ENCODE results near the gene C1orf174.
"Not testable (repeated sequence)": the region's sequence is repeated elsewhere in the genome, so short reads cannot be mapped to it uniquely, and the experiment has no call there.

Gene C1orf174

DNA sequence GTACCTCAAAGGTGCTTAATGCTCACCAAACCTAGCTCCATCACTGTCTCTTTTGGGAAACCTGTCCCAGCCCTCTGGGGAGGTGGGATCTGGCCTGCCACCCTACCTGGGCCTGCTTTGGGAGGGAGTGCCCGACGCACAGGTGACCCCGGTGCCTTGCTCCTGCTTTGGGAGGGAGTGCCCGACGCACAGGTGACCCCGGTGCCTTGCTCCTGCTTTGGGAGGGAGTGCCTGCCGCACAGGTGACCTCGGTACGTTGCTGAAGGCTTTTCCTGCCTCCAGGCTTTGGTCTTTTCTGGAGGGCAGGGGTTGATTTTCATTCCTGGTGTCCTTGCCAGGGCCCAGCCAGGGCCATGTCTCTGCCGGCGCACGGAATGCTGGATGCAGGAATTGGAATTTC, 25.2 kb upstream of the C1orf174 start:
- no peak for DNase-seq

DNA sequence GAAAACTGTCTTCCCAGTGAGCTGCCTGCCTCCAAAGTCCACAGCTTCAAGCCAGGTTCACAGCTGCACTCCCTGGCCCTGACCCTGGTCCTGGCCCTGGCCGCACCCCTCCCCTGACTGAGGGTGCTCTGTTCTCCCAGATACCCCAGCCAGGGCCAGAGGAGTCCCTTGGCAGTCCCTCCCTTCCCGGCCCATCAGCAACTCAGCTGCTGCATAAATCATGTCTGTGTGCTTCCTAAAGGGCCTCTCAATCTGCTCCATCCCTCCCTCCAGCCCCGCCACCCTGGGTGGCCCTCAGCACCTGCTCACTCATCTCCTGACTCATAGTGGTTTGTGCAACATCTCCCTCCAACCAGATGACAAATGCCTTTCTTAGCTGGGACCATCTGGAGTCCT, 24.8 kb upstream of the C1orf174 start:
- DNase-seq = no peak

DNA sequence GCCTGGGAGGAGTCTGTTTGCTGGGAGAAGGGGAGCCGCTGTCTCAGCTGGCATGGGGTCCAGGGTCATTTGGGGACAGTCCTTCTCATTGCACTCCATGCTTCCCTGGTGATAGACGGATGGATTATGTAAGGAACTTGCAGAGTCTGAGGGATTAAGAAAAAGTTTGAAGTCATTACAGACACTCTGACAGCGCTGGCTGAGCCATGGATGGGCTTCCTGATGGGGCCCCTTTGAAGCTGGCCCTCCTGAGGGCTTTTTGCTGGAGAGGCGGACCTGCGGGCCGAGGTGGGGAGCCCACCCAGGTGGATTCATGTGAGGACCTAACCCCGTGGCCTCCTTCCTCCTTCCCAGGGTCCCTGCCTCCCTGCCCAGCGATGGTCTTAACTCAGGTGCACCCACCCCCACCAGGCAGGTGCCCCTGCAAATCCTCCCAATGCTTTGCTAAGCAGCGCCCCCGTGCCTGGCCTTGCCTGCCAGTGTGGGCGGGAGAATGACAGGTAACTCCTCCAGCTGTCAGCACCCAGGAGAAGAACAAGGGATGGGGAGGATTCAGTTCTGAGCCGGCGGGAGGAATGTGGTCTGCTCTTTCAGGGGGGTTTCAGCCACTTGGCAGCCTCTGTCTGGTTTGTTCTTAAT, 24.2 kb upstream of the C1orf174 start:
- no peak for DNase-seq

DNA sequence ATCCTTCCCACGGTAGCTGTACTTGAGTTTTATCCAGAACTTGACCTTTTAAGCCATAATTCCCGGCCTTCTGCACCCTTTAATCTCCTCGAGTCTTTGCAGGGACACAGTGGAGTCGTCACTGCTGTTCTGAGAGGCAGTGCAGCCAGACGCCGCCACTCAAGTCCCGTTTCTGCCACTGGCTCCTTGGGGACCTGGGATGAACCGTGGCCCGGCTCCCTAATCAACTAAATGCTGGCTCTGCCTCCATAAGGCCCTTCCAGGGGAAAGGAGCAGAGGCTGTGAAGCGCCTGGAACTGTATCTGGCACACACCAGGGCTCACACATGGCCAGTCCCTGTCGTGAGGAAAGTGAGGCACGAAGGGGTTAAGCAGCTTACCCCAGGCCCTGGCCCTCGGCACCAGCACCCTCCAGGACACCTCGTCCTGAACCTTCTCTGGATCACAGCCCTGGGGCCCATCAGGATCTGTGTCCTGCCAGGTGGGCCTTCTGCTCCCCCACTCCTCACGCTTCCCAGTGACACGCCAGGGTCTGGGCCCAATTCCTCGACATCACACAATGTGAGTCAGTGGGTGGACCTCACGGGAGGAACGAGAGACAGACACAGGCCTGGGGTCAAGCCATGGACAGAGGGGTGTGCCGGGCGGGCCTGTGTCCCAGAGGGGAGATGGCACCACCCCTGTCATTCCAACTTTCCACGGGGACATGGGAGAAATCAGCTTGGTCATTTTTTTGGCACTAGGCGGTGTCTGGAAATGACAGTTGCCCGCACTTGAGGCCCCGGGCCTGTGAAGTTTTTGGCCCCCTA, 23.5 kb upstream of the C1orf174 start:
- DNase-seq = no peak

DNA sequence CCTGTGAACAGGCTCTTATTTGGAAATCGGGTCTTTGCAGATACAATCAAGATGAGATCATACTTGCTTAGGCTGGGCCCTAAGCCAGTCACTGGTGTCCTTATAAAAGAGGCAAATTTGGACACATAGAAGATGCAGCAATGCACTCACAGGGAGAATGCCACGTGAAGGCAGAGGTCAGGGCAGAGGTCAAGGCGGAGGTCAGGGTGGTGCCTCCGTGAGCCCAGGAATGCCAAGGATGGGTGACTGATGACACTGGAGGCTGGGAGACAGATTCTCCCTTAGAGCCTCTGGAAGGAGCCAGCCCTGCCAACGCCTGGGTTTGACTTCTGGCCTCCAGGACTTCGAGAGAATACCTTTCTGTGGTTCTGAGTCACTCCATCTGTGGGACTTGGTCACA, 22.8 kb upstream of the C1orf174 start:
- DNase-seq = no peak

DNA sequence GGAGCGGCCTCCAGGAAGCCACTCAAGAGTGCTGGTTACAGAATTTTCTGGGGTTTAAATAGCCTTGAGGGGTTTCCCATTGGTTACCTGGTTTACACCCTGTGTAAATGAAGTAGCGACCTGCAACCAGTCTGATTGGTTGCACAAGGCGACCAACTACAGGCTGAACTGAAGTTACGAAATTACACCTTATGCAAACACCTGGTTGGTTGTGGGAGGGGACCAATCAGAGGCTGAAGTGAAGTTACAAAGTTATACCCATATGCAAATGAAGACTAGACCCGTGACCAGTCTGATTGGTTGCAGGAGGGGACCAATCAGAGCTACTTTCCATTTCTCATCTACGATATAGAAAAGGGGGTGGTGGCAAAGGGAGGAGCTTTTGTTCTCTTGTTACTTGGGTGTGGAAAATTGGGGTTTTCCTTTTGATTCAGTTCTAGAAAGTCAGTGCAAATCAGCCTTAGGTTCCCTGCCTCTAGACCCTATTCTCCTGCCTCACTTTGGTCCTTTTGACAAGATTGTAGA, 22.2 kb upstream of the C1orf174 start:
- no peak for DNase-seq

DNA sequence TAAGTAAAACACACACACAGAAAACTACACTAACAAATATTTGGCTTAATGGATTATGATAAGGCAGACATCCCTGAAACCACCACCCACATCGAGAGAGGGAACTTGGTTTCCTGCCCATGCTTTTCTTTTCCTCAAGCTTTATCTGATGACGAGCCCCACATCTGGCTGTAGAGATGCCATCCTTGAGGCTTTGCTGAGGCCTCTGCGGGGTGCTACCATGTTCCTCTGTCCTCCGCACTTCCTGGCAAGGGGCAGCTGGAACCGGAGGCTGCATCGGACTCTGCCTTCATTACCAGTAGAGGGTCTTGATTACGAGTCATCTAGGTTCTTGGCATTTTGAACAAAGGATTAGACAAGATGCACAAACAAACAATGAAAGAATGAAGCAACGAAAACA, 21.7 kb upstream of the C1orf174 start:
- DNase-seq = no peak

DNA sequence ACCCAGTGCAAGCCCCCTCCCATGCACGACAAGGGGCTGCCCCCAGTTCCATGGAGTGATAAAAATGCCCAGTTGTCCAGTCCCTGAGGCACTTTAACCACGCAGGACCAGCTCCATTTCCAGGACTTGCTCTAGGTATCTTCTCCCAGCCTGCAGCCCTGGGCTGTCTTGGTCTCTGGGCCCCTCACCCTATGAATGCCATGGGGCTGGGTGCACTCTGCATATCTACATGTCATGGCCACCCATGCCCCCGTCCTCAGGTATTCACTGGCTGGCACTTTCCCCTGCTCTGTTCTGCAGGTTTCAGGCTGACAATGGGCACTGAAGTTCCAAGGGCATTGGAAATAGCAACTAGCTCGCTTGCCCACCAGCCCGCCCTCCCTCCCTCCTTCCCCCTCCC, 19.6 kb upstream of the C1orf174 start:
- no peak for DNase-seq

DNA sequence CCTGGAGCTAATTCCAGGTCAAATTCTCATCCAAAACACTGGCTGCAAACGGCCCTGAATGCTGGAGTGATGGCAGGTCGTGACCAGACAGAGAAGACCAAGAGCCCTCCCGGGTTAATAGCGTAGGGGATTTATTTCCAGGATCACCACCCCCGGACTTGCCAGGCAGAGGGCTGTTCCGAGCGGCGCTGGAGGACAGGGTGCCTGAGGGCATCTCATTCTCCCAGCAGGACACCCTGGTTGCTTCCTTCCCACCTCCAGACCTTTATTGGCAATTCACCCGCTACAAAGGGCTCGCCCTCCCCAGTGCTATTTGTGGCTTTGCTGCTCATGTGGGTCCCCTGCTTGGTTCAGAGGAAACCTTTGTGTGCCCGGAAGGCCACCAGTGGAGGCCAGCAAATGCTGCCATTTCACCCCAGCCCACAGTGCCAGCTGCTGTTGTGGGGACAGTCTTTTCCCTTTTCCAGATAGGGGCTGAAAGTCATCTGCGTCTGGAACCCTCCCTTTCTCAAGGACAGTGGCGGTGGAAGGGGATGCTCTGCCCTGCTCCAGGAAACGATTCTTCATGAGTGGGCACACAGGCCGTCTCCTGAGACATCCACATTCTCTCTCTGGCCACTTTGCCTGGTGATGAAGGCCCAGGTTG, 19.0 kb upstream of the C1orf174 start:
- no peak for DNase-seq

DNA sequence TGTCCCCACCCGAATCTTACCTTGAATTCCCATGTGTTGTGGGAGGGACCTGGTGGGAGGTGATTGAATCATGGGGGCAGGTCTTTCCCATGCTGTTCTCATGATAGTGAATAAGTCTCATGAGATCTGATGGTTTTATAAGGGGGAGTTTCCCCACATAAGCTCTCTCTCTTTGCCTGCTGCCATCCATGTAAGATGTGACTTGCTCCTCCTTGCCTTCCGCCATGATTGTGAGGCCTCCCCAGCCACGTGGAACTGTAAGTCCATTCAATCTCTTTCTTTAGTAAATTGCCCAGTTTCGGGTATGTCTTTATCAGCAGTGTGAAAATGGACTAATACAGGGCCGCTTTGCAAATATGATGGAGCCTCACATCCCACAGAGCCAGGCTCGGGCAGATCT, 18.3 kb upstream of the C1orf174 start:
- not testable (repeated sequence) for DNase-seq

DNA sequence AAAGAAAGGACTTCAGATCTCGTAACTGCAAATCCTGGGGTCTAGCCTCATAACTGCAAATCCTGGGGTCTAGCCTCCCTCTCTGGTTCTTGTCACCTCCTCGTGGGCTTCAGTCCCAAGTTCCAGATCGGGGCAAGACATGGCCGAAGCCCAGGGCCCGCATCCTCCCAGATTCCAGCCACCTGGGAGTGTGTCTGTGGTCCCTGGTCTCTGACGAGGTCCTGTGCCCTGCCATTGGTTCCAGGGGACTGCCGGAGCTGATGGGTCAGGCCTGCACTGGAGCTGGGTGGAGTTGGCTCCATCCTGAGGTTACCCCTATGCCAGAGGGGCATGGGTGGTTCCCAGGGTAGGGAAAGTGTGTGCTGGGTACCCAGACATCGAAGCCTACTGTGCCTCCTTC, 17.7 kb upstream of the C1orf174 start:
- DNase-seq = no peak

DNA sequence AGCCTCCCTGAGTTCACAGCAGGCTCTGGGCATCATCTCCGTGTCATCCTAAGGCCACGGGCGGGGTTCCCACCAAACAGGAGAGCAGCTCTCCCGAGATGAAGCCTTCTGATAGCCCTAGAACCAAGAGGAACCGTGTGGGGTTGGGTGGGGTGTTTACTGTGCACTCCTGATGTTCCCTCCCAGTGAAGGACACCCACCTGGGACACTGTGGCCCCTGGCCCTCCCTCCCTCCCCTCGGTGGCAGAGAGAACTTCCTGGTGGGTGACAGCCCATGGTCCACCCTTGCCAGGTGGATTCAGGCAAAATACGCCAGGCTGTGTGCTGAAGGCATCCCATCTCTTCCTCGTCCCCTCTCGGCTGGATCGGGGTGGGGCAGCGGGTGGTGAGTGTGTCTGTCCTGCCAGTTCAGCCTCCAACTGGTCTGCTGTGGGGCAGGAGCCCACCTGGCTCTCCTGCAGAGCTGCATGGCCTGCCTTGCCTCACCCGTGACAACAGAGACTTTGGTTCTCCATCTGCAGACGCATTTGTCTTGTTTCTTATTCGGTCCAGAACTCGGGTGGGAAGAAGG, 15.6 kb upstream of the C1orf174 start:
- no peak for DNase-seq

DNA sequence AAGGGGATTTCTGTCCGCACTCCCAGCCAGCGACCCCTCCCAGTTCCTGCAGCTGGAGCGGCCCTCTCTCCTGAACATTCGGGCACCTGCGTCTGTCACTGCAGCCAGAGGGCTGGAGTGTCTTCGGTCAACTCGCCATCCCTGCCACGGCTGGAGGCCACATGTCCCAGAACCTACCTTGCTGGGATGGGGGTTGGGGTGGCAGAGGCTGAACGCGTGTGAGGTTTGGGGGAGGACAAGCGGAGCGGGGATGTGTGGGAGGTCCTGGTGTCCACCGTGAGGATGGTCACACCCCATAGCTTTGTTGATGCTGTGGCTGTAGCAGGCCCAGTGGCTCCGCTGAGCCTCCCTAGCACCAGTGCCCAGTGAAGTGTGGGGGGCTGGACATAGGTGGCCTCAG, 14.8 kb upstream of the C1orf174 start:
- DNase-seq = no peak

DNA sequence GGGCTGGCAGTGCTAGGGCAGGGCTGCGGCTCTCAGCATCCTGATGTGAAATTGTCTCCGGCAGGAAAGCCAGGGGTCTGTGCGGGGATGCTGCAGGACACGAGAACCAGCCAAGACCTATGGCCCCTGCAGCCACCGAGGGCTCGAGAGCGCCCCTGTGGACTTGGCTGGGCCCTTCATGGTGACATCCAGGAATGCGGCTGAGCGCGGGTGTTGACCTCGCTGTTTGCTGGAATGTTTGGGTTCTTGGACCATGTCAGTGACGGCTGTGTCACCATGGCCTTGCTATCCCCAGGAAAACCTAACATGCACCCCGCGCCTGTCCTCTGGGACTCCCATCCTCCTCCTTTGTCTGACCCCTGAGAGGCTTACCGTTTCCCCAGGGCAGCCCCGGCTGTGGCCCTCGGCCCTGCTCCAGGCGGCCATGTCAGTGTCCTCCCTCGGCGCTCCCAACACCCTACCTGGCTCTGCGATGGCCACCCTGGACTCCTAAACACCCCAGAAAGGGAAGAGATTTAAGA, 14.3 kb upstream of the C1orf174 start:
- DNase-seq = no peak

DNA sequence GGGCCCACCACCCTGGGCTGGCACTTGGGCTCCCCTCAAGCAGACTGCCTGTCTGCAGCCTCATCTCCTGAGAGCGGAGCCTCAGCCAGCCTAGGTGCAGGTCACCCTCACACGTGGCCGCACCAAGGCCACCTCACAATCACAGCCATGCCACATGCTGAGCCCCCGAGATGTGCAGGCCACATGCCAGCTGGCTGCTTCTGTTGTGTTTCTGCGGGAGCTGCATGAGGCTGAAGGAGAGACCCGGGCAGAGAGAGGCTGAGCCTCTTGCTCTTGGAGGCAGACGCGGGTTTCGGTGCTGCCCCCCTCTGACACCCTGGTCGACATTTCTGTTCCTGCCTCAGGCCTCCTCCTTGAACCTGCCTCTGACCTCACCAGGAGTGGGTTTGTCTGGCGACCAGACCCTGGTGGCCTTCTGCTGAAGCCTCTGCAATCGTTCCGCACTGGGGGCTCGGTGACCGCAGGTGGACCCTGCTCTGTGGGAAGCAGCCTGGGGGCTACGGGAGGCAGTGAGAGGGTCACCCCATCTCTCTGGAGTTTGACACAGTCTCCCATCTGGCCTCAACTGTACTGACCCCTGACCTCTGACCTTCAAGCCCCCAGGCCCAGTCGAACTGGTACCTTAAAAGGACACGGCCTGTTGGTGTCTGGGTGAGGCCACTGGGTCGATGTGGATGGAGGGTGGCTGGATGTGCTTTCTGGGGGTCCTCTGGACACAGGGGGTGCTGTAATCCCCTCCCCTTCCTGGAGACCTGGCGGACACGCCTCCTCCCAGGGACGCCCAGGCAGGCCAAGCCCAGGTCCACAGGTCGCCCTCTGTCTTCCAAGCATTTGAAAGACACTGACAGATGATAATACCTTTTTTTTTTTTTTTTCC, 13.0 kb upstream of the C1orf174 start:
- no peak for DNase-seq

DNA sequence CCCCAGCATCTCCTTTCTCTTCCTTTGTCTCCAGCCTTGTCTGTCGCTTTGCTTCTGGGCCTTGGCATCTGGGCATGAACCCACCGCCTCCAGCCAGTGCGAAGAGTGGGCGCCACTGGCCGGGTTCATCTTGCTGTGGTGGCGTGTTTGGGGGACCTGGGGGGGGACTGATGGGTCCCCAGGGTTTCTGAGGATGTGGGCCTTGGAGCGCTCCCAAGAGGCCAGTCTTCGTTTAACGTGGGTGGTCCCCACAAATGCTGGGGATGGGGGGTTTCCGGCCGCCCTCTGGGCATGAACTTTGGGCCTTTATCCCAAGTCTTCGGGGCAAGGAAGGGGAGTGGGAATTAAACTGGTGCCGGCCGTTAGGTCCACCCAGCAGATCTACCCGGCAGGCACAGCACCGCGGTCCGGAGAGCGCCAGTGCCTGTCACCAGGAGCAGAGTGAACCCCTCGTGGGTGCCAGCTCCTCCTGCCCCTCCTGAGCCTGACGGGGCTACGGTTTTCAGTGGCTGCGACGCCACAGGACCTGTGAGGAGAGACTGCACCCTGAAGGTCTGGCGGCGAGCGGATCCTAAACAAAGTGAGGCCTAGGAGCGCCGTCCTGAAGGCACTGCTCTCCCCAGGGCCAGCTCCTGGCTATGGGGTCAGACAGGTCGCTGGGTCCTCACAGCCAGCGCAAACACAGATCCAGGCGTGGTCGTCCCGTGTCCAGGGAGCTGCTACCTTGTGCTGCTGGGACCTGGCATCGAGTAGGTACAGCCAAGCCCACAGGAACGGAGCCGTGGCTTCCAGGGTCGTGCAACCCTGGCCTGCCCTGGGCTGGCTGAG, 12.1 kb upstream of the C1orf174 start:
- DNase-seq = no peak

DNA sequence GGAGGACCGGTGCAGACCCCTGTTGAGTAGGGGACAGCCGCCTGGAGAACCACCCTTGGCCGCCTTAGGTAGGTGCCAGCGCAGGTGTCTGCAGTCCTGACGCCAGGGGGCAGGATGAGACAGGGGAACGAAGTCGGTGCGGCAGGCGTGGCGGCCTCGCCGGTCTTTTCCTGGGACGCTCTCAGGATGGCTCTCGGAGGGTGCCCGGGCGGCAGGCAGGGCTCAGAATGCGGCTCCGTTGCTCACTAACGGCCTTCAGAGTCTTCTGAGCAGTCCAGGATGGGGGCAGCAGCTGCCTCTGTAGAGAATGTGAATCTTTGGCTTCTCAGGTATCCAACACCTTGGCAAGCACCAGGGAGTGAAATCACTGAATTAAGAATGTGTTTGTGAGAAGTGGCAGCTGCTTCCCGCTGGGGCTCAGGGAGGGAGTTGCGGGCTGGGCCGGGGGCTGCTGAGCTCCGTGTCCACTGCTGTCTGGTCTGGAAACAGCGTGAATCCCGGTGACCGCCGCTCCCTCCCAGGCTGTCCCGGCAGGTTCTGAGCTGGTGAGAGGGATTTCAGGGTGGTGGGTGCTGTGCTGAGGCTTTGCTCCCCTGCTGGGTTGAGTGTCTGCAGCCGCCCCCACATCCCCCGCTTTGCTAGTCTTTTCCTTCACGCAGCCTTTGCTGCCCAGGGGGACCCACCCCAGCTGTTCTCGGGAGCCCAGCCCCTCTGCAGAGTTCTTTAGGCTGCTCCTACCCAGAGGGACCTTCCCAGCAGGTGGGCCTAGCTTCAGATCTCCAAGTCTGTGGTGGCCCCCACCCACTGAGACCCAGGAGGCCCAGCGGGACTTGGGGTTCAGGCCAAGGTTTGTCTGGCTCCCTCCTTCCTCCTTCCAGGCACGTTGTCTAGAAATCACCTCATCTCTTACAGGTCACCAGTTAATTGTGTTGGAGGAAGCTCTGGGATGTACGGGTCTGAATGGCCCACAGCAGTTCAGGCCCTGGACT, 11.1 kb upstream of the C1orf174 start:
- peak; percentile 45 for DNase-seq

DNA sequence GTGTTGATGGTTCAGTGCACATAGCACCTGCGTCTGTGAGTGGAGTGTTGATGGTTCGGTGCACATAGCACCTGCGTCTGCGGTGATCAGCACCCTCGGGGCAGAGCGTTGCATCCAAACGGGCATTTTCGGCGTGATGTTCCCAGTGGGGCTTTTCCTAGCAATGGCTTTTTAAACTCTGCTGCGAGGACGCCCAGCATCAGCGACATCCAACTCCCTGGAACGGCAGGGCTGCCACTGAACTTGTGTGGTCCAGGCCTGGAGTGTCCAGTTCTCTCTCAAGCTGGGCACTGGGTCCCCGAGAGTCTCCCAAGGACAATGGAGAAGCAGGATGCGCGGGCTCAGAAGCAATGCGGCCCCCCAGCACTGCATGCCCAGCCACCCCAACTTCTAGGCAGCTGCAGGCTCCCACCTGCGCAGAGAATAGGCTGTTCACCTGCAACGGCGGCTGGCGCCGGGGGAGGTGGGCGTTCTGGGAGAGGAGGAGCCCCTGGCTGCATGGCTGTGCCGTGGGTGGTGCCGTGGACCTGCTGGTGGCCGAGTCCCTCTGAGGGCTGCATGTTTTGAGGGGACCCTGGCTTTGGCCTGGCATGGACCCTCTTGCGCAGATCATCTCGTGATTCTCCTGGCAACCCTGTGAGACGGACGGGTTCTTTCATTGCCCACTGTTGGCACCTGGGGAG, 10.1 kb upstream of the C1orf174 start:
- DNase-seq = no peak

DNA sequence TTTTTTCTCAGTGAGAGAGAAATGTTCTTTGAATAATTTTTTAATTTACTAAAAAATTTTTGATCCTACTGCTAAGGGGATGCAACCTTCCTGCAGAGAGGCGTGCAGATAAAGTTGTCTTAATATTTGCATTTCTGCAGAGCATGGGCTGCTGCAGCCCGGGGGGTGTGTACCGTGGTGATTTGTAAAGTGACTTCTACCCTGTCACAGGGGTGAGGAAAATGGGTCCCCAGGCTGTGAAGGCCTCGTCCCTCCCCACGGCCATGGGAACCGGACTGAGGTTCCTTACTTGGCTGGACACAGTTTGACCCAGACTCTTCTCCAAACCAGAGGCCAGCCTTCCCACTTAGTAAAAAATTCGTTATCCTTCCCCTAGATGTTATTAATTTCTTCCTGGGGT, 9.5 kb upstream of the C1orf174 start:
- no peak for DNase-seq

All from EL (cell line).